Mammary epithelial cell (primary cell): Measurements from ENCODE around the gene MSI2.

Source experiments
- CTCF ChIP-seq, 2 donors: IDR thresholded peaks in 1 of 2; conservative IDR thresholded peaks in 1 of 2; 2 replicates each; pipeline ENCODE4 v1.5.1; 2011 to 2012; ENCODE audit warnings: inconsistent platforms in 2 of 2, low read length in 2 of 2, mild to moderate bottlenecking in 2 of 2, control low read depth in 1 of 2, low read depth in 1 of 2; ENCODE audit not compliant: insufficient read depth in 1 of 2; ENCODE audit errors: extremely low read depth in 1 of 2
- EZH2 ChIP-seq: IDR thresholded peaks from 2 replicates; pipeline ENCODE4 v1.6.1; 2012; ENCODE audit warnings: low read length, inconsistent platforms, borderline replicate concordance

GRCh38 chr17:57687642-57688041 is 431.3 kb downstream of the MSI2 start:
- TF ChIP-seq EZH2 (no peak), CTCF (conservative IDR thresholded peaks at IDR 0.05 in 1 of 2, IDR thresholded peaks at IDR 0.05 in 1 of 2; ENCODE audit: extremely low read depth in 1 of 2, insufficient read depth in 1 of 2, low read depth in 1 of 2, low read length in 2 of 2) (no peak)
